Naive thymus-derived CD4-positive, alpha-beta T cell (primary cell): ENCODE results near the gene EYA4. TPM values are rescaled to one million over a fixed set of nuclear protein-coding genes. Genes with fewer than 3 reads are reported as not detected.

ENCODE experiments used
- ATAC-seq: fragments of 150-1000 bp; cut with Tn5 transposase; 2 replicates; pipeline ENCODE4 v1.10.0; 2021; ENCODE audit warnings: mild to moderate bottlenecking, moderate library complexity
- CTCF ChIA-PET: fragments of 350-600 bp; sonication (Branson Sonifier 250); formaldehyde crosslinking; loops from one replicate; lab custom pipeline; 2021; ENCODE audit warnings: antibody characterized with exemption; lab: Charles Lee
- POLR2A ChIA-PET: fragments of 350-600 bp; sonication (Branson Sonifier 250); formaldehyde crosslinking; loops from one replicate; lab custom pipeline; 2021; ENCODE audit warnings: antibody characterized with exemption, inconsistent platforms; lab: Charles Lee
- DNase-seq, 9 donors: peaks; one replicate each; pipeline versions ENCODE4 v3.0.0 to v3.0.0-alpha.2; 2020 to 2022; ENCODE audit warnings: mixed read lengths in 1 of 9
- H3K27ac ChIP-seq: one replicate; pipeline ENCODE4 v1.7.0; 2013; ENCODE audit warnings: mild to moderate bottlenecking, low read depth, low read length, moderate library complexity
- H3K27me3 ChIP-seq, 2 donors: one replicate each; pipeline ENCODE4 v1.7.0; 2013; ENCODE audit warnings: low read length in 2 of 2, mild to moderate bottlenecking in 2 of 2, moderate library complexity in 2 of 2; ENCODE audit not compliant: control insufficient read depth in 2 of 2, insufficient read depth in 2 of 2
- H3K36me3 ChIP-seq, 3 experiments: 1 replicate in 2 of 3; 2 replicates in 1 of 3; pipeline ENCODE4 v1.7.0; 2013; ENCODE audit warnings: low read length in 3 of 3, mild to moderate bottlenecking in 3 of 3, moderate library complexity in 1 of 3; ENCODE audit not compliant: insufficient read depth in 3 of 3, control insufficient read depth in 2 of 3
- H3K4me1 ChIP-seq, 2 donors: one replicate each; pipeline ENCODE4 v1.7.0; 2013; ENCODE audit warnings: low read length in 2 of 2, mild to moderate bottlenecking in 2 of 2, moderate library complexity in 1 of 2; ENCODE audit not compliant: control insufficient read depth in 2 of 2, insufficient read depth in 2 of 2
- H3K4me3 ChIP-seq: 2 replicates; pipeline ENCODE4 v1.7.0; 2013; ENCODE audit warnings: mild to moderate bottlenecking, low read length
- H3K9me3 ChIP-seq, 3 experiments: 1 replicate in 2 of 3; 2 replicates in 1 of 3; pipeline ENCODE4 v1.7.0; 2013; ENCODE audit warnings: low read length in 3 of 3; ENCODE audit not compliant: control insufficient read depth in 2 of 3
- H3K27ac Mint-ChIP-seq, 9 donors: one replicate each; pipeline ENCODE4 v1.8.0; 2020 to 2022; ENCODE audit warnings: mixed read lengths in 9 of 9, mild to moderate bottlenecking in 8 of 9, moderate library complexity in 5 of 9, inconsistent platforms in 2 of 9
- H3K27me3 Mint-ChIP-seq, 5 donors: one replicate each; pipeline ENCODE4 v1.8.0; 2021 to 2022; ENCODE audit warnings: mixed read lengths in 5 of 5, mild to moderate bottlenecking in 1 of 5
- H3K36me3 Mint-ChIP-seq, 5 donors: one replicate each; pipeline ENCODE4 v1.8.0; 2020 to 2022; ENCODE audit warnings: mixed read lengths in 5 of 5, mild to moderate bottlenecking in 3 of 5, inconsistent platforms in 1 of 5
- H3K4me1 Mint-ChIP-seq, 7 donors: one replicate each; pipeline ENCODE4 v1.8.0; 2020 to 2022; ENCODE audit warnings: mixed read lengths in 7 of 7, mild to moderate bottlenecking in 3 of 7, inconsistent platforms in 1 of 7
- H3K4me3 Mint-ChIP-seq, 10 donors: one replicate each; pipeline ENCODE4 v1.8.0; 2020 to 2022; ENCODE audit warnings: mild to moderate bottlenecking in 10 of 10, mixed read lengths in 10 of 10, moderate library complexity in 6 of 10, inconsistent platforms in 2 of 10
- H3K9me3 Mint-ChIP-seq, 11 donors: one replicate each; pipeline ENCODE4 v1.8.0; 2020 to 2022; ENCODE audit warnings: mixed read lengths in 11 of 11, mild to moderate bottlenecking in 4 of 11, inconsistent platforms in 1 of 11, moderate library complexity in 1 of 11
- intact Hi-C, 2 donors: fragments of 100-400 bp; cut with micrococcal nuclease; formaldehyde crosslinking; loops; one replicate each; pipeline ENCODE4 v1.15.1; 2023
- polyA plus RNA-seq, 2 donors: library from polyadenylated mRNA; unstranded; fragments of 300-500 nt; fragmentation: Illumina TruSeq; gene quantifications; one replicate each; pipeline ENCODE4 v1.2.3, GENCODE V29; 2021
- total RNA-seq, 6 experiments: library from RNA in 5 of 6; stranded (reverse) in 5 of 6; gene quantifications; 1 replicate in 5 of 6; 2 replicates in 1 of 6; pipeline ENCODE4 v1.2.3 and lab custom pipeline; 2021 to 2026

EYA4 gene
- total and polyA plus RNA-seq, 7 experiments from 2014 or later, result not detected

GRCh38 chr6:133495205-133495903 lies 254.2 kb downstream of the EYA4 start:
- H3K36me3 Mint-ChIP-seq, result no peaks in the 10 kb centered on the region
- H3K9me3 ChIP-seq, result no peaks in the 10 kb centered on the region
- no peaks in the 10 kb centered on the region for H3K4me1 Mint-ChIP-seq
- no peaks in the 10 kb centered on the region for H3K36me3 ChIP-seq
- no peak overlapping the region for H3K27ac Mint-ChIP-seq
- CTCF ChIA-PET, result no interaction called here
- no peak overlapping the region for H3K27ac ChIP-seq
- peaks cover 0 to 6% (median 2%) of the 10 kb centered on the region in 5 donors for H3K27me3 Mint-ChIP-seq
- POLR2A ChIA-PET, result no interaction called here
- H3K4me1 ChIP-seq, result no peaks in the 10 kb centered on the region
- intact Hi-C loops, result no loop called here
- peaks cover 0 to 11% (median 2%) of the 10 kb centered on the region in 11 donors for H3K9me3 Mint-ChIP-seq
- no peak overlapping the region for H3K4me3 Mint-ChIP-seq
- no peaks in the 10 kb centered on the region for H3K27me3 ChIP-seq
- no peak overlapping the region for H3K4me3 ChIP-seq
- ATAC-seq (no peak), DNase-seq (no peak)

- Mint-ChIP-seq H3K4me3 (no peak overlapping the region), H3K27me3 (peaks cover 0 to 16% (median 5%) of the 10 kb centered on the region in 5 donors), H3K4me1 (no peaks in the 10 kb centered on the region), H3K9me3 (peaks cover 0 to 5% (median 0%) of the 10 kb centered on the region in 11 donors), H3K36me3 (no peaks in the 10 kb centered on the region), H3K27ac (no peak overlapping the region)
- intact Hi-C loops, result no loop called here
- Histone ChIP-seq H3K27me3 (no peaks in the 10 kb centered on the region), H3K36me3 (no peaks in the 10 kb centered on the region), H3K4me3 (no peak overlapping the region), H3K27ac (no peak overlapping the region), H3K9me3 (no peaks in the 10 kb centered on the region), H3K4me1 (no peaks in the 10 kb centered on the region)
- ChIA-PET CTCF (no interaction called here), POLR2A (no interaction called here)
- DNase-seq (no peak), ATAC-seq (no peak)
These were observed 258.5 kb downstream of the EYA4 start for GRCh38 chr6:133499662-133500061.

- H3K36me3 ChIP-seq, result no peaks in the 10 kb centered on the region
- H3K4me3 Mint-ChIP-seq, result no peak overlapping the region
- H3K27ac ChIP-seq, result no peak overlapping the region
- ATAC-seq, result no peak
- H3K27me3 Mint-ChIP-seq, result peaks cover 0 to 16% (median 5%) of the 10 kb centered on the region in 5 donors
- H3K36me3 Mint-ChIP-seq, result no peaks in the 10 kb centered on the region
- H3K4me1 ChIP-seq, result no peaks in the 10 kb centered on the region
- H3K4me1 Mint-ChIP-seq, result no peaks in the 10 kb centered on the region
- H3K9me3 ChIP-seq, result no peaks in the 10 kb centered on the region
- H3K4me3 ChIP-seq, result no peak overlapping the region
- H3K27ac Mint-ChIP-seq, result no peak overlapping the region
- intact Hi-C loops, result no loop called here
- no peak for DNase-seq
- peaks cover 0 to 5% (median 0%) of the 10 kb centered on the region in 11 donors for H3K9me3 Mint-ChIP-seq
- H3K27me3 ChIP-seq, result no peaks in the 10 kb centered on the region
- POLR2A ChIA-PET, result no interaction called here
- CTCF ChIA-PET, result no interaction called here
These were observed 260.6 kb downstream of the EYA4 start for GRCh38 chr6:133501675-133502270.

GRCh38 chr6:133502441-133503335 lies 261.5 kb downstream of the EYA4 start:
- POLR2A ChIA-PET, result no interaction called here
- no peak overlapping the region for H3K27ac Mint-ChIP-seq

GRCh38 chr6:133503336-133503729 lies 262.2 kb downstream of the EYA4 start:
- ATAC-seq, result no peak
- no peaks in the 10 kb centered on the region for H3K27me3 ChIP-seq
- no peaks in the 10 kb centered on the region for H3K9me3 ChIP-seq
- H3K4me1 ChIP-seq, result no peaks in the 10 kb centered on the region
- no peak overlapping the region for H3K4me3 ChIP-seq
- no peaks in the 10 kb centered on the region for H3K36me3 Mint-ChIP-seq
- H3K27me3 Mint-ChIP-seq, result peaks cover 0 to 16% (median 5%) of the 10 kb centered on the region in 5 donors
- peaks cover 0 to 5% (median 0%) of the 10 kb centered on the region in 11 donors for H3K9me3 Mint-ChIP-seq
- no peak overlapping the region for H3K27ac Mint-ChIP-seq
- H3K36me3 ChIP-seq, result no peaks in the 10 kb centered on the region
- no peak overlapping the region for H3K4me3 Mint-ChIP-seq
- no peaks in the 10 kb centered on the region for H3K4me1 Mint-ChIP-seq
- intact Hi-C loops, result no loop called here
- ChIA-PET CTCF (no interaction called here), POLR2A (no interaction called here)
- no peak for DNase-seq
- no peak overlapping the region for H3K27ac ChIP-seq

More at GRCh38 chr6:133502441-133503335, 261.5 kb downstream of the EYA4 start:
- Histone ChIP-seq H3K27ac (no peak overlapping the region), H3K27me3 (no peaks in the 10 kb centered on the region), H3K4me1 (no peaks in the 10 kb centered on the region), H3K4me3 (no peak overlapping the region), H3K36me3 (no peaks in the 10 kb centered on the region), H3K9me3 (no peaks in the 10 kb centered on the region)
- H3K9me3 Mint-ChIP-seq, result peaks cover 0 to 5% (median 0%) of the 10 kb centered on the region in 11 donors
- CTCF ChIA-PET, result no interaction called here
- H3K36me3 Mint-ChIP-seq, result no peaks in the 10 kb centered on the region
- DNase-seq, result no peak
- peaks cover 0 to 16% (median 5%) of the 10 kb centered on the region in 5 donors for H3K27me3 Mint-ChIP-seq
- no peaks in the 10 kb centered on the region for H3K4me1 Mint-ChIP-seq
- no peak overlapping the region for H3K4me3 Mint-ChIP-seq
- no peak for ATAC-seq
- intact Hi-C loops, result no loop called here

GRCh38 chr6:133504158-133504557 lies 263.0 kb downstream of the EYA4 start:
- Mint-ChIP-seq H3K27ac (no peak overlapping the region), H3K4me3 (no peak overlapping the region), H3K36me3 (no peaks in the 10 kb centered on the region), H3K4me1 (no peaks in the 10 kb centered on the region), H3K27me3 (peaks cover 0 to 12% (median 5%) of the 10 kb centered on the region in 5 donors), H3K9me3 (peaks cover 0 to 5% (median 0%) of the 10 kb centered on the region in 11 donors)
- Histone ChIP-seq H3K27me3 (no peaks in the 10 kb centered on the region), H3K4me3 (no peak overlapping the region), H3K4me1 (no peaks in the 10 kb centered on the region), H3K27ac (no peak overlapping the region), H3K9me3 (no peaks in the 10 kb centered on the region), H3K36me3 (no peaks in the 10 kb centered on the region)
- intact Hi-C loops, result no loop called here
- DNase-seq (no peak), ATAC-seq (no peak)
- ChIA-PET CTCF (no interaction called here), POLR2A (no interaction called here)
